Measurements from ENCODE around the gene LAT.

LAT gene

GRCh38 chr16:29009050-29009837 is 24.4 kb downstream of the LAT start:
- DNase-seq, result no peak

- DNase-seq, result no peak
These were observed 24.9 kb downstream of the LAT start for GRCh38 chr16:29009838-29010166.

- no peak for DNase-seq
These were observed 26.3 kb downstream of the LAT start for GRCh38 chr16:29011112-29011511.

GRCh38 chr16:29011851-29012250 is 27.0 kb downstream of the LAT start:
- DNase-seq, result no peak

GRCh38 chr16:29012913-29013553 is 28.2 kb downstream of the LAT start:
- DNase-seq, result no peak

GRCh38 chr16:29014561-29015069 is 29.8 kb downstream of the LAT start:
- no peak for DNase-seq

- DNase-seq, result no peak
These were observed 37.3 kb downstream of the LAT start for GRCh38 chr16:29022196-29022595.

GRCh38 chr16:29023279-29024277 is 38.7 kb downstream of the LAT start:
- no peak for DNase-seq

GRCh38 chr16:29024278-29024677 is 39.4 kb downstream of the LAT start:
- DNase-seq, result no peak

GRCh38 chr16:29025218-29025617 is 40.4 kb downstream of the LAT start:
- DNase-seq, result no peak

GRCh38 chr16:29025735-29026134 is 40.9 kb downstream of the LAT start:
- no peak for DNase-seq

- DNase-seq, result no peak
These were observed 43.8 kb downstream of the LAT start for GRCh38 chr16:29028457-29029167.

- DNase-seq, result no peak
These were observed 44.5 kb downstream of the LAT start for GRCh38 chr16:29029168-29029994.

- no peak for DNase-seq
These were observed 45.4 kb downstream of the LAT start for GRCh38 chr16:29030086-29030840.

Measured in SHP77 treated with DMSO at 0.1 percent for 48 hours (cell line).